IPS-NIHi7 (cell line): Measurements from ENCODE around the gene RAB6D.
"Not testable (repeated sequence)": the region's sequence is repeated elsewhere in the genome, so short reads cannot be mapped to it uniquely, and the experiment has no call there.

Experiments used
- DNase-seq: peaks from one replicate; pipeline ENCODE4 v3.0.0; 2012; ENCODE audit warnings: mixed read lengths; ENCODE audit errors: extremely low spot score

The RAB6D gene

GRCh38 chr2:131363703-131364186 lies at the start of gene RAB6D:
TSS of gene RAB6D (minus strand) at chr2:131364168. CDS start at chr2:131363720, 448 bp downstream.
- DNase-seq, result peak; percentile 18

GRCh38 chr2:131413148-131413747 lies 49.3 kb upstream of the RAB6D start:
- peak; percentile 39 for DNase-seq

- no peak for DNase-seq
These were observed 46.2 kb upstream of the RAB6D start for GRCh38 chr2:131410173-131410572.

DNA sequence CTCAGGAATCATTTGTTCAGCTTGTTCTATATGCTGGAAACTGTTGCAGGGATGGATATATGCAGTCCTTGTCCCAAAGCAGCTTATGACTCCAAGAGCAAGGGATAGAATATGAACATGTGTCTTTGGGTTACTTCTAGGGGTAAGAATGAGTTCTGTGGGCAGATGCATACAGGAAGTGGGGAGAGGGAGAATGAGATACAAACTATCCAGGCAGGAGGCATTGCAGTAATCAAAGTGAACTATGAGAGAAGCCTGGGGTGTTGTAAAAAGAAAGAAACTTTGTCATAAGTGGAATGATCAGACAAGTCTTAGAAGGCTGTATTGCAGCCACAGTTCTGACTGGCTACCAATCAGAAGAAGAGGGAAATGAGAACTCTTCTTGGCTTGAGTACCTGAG lies 44.8 kb upstream of the RAB6D start:
- DNase-seq, result no peak

- DNase-seq, result no peak
These were observed 44.2 kb upstream of the RAB6D start for GRCh38 chr2:131408207-131408606.

DNA sequence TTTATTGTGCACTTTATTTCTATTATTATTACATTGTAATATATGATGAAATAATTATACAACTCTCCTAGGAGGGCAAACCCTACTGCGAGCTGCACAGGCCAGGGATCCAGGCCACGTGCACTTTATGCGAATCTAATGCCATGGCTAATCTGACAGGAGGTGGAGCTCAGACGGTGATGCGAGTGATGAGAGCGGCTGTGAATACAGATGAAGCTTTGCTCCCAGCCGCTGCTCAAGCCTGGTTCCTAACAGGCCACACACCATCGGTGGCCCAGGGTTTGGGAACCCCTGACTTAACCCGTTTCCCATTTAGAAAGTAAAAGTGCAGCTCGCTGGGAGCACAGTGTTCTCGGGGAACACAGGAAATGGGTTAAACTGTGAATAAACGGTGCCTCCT lies 40.8 kb upstream of the RAB6D start:
- DNase-seq, result no peak

GRCh38 chr2:131402320-131403039 lies 38.5 kb upstream of the RAB6D start:
- no peak for DNase-seq

DNA sequence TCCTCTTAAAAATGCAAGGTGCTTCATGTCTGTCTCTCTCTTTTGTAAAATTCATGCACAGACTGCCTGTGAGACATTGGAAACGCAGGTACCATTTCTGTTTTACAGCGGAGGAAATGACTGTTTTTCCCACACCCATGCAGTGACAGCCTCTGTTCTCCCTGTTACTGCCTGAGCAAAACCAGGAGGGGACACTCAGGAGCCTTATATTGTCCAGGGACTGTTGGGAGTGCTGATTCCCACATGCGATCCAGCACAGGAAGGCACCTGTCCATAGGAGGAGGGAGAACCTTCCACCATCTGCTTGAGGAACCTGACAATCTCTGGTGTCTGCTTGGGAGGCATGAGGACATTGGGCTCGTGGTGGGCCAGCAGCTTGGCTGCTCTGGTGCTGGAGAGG lies 36.9 kb upstream of the RAB6D start:
- DNase-seq, result no peak

- DNase-seq, result not testable (repeated sequence)
These were observed 36.5 kb upstream of the RAB6D start for GRCh38 chr2:131400441-131400840.

DNA sequence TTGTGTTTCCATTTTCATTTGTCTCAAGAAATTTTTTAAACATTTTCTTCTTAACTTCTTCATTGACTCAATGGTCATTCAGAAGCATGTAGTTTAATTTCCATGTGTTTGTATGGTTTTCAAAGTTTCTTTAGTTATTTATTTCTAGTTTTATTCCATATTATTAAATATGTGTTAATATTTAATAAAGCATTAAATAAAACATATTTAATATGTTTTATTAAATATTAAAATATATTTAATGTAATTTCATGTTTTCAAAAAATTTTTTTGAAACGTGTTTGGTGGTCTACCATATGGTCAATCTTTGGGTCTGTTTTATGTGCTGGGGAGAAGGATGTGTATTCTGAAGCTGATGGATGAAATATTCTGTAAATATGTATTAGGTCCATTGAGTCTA lies 32.2 kb upstream of the RAB6D start:
- not testable (repeated sequence) for DNase-seq

DNA sequence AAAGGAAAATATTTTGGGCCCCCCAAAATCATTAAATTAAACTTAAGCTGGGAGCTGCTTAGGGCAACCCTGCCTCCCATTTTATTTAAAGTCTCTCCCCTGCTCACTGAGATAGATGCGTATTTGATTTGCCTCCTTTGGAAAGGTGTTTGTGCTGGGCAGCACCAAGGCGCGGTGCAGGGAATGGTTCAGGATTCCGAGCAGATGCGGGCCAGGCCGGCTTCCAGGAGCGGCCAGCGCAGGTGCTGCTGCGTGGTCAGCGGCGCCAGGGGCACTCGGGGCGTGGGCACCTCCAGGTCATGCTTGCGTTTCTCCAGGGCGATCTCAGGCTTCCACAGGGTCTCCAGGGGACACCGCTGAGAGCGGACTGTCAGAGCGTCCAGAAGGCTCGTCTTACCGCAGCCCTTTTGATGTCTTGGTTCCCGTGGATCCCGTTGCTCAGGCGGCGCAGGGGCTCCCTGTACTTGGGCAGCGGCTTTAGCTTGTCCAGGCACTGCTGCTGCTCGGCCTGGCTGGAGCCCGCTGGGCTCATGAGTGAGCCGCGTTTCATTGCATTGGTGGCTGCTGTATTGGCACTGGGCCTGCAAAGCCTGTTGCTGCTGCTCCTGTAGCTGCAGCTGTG lies 31.2 kb upstream of the RAB6D start:
- DNase-seq, result not testable (repeated sequence)

DNA sequence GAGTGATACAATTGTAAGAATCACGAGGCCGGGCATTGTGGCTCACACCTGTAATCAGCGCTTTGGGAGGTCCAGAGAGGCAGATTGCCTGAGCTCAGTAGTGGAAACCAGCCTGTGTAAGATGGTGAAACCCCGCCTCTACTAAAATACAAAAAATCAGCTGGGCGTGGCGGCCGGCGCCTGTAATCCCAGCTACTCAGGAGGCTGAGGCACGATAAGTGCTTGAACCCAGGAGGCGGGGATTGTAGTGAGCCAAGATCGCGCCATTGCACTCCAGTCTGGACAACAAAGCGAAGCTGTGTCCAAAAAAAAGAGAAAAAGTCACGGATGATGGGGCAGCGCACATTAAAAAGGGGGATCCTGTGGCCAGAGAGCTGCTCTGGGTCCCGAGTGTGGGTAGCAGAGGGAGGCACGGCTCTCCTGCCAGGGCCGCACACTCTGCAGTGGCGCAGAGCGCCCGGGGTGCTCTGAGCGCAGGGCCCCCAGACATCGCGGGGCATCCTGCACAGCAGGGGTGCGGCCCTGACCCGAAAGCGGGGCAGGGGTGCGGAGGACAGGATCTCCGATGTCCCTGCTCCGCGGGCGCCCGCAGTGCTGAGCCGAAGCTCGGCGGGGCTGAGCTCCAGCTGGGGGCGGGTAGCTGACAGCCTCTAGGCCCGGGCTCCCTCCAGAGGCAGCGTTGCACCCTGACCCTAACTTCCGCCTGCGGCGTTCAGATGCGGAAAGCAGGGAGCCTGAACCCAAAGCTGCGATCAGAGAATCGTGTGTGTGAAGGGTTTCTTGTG lies 30.4 kb upstream of the RAB6D start:
- peak; percentile 73 for DNase-seq

DNA sequence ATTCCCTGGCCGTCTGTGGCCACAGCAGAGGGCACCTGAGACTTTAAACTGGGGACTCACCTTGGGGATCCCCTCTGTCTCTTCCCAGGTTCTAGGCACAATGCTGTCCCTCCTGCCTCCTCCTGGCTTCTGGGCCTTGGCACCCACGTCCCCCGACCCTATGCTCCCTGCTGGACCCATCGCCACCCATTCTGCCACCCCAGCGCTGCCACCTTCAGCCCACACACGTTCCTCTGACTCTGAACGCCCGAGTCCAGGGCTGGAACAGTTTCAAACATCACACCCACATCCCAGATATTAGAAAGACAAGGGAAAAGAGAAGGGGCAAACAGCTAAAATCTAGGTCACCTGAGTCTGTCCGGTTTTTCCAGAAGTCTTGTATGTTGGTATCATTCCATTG lies 28.0 kb upstream of the RAB6D start:
- not testable (repeated sequence) for DNase-seq

- DNase-seq, result not testable (repeated sequence)
These were observed 27.5 kb upstream of the RAB6D start for GRCh38 chr2:131391471-131391870.

DNA sequence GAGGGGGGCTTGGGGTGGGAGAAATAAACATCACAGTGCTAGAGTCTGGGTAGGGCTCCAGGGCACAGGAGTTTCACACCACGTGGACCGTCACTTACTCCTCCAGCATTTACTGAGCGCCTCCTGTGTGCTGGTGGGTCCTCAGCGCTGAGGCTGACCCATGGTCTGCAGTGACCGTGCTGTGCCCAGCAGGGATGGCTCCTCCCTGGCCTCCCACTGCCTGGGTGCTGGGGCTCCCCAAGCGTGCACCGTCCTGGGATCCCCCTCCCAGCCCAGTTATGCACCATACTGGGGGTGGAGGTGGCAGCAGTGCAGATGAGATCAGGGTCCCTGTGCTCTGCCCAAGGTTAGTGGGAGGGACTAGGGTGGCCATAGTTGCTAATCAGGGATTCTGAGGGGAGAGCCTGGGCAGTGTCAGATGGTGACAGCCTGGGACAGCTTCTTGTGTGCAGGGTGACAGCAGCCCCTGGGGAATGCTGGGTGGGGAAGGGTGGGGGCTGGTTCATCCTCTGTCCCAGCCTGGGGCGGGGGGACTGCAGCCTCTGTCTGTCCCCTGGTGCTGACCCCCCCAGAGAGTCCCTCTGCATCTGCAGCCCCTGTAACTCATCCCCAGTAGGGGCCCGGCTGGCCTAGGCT lies 26.6 kb upstream of the RAB6D start:
- not testable (repeated sequence) for DNase-seq

- no peak for DNase-seq
These were observed 25.7 kb upstream of the RAB6D start for GRCh38 chr2:131389657-131390056.

DNA sequence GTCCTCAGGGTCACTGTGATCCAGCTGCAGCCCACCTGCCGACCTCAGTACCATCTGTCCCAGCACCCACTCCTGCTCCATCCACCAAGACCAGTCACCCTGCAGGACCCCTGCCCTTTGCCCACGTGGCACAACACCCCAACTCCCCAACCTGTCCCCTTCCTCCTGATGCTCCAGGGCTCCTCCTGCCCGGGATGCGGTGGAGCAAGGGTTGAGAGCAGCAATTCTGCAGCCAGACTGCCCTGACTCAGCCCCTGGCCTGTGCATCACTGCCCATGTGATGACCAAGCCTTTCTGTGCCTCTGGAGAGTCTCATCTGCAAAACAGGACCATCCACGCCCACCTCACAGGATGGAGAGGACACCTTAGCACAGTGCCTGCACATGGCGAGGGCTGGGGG lies 24.9 kb upstream of the RAB6D start:
- not testable (repeated sequence) for DNase-seq

DNA sequence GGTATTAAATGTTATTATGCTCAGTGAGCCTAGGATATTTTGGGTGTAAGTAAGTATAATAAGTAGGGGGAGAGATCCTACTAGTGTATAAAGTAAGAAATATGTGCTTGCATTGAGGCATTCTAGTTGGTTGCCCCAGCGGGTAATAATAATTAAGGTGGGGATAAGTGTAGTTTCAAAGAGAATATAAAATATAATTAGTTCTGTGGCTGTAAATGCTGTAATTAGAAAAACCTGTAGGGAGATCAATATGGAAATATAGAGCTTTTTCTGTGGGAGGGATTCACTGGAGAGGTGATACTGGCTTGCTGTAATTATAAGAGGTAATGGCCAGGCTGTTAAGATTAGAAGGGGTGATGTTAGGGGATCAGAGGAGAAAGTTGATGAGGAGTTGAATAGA lies 9.1 kb upstream of the RAB6D start:
- DNase-seq, result not testable (repeated sequence)

GRCh38 chr2:131369954-131370353 lies 6.0 kb upstream of the RAB6D start:
- no peak for DNase-seq

- DNase-seq, result not testable (repeated sequence)
These were observed 4.6 kb upstream of the RAB6D start for GRCh38 chr2:131368493-131369066.

GRCh38 chr2:131367352-131367751 lies 3.4 kb upstream of the RAB6D start:
- no peak for DNase-seq
